HG03159 (cell line): ENCODE measurements around the gene RTF1.

ENCODE experiments used
- ATAC-seq: cut with Tn5 transposase; IDR thresholded peaks from one replicate; pipeline ENCODE4 v1.9.1; 2021; ENCODE audit warnings: mild to moderate bottlenecking, moderate library complexity; ENCODE audit not compliant: unreplicated experiment

Gene RTF1

GRCh38 chr15:41502795-41503668, 86.1 kb downstream of the RTF1 start:
- no peak for ATAC-seq

GRCh38 chr15:41503669-41504010, 86.7 kb downstream of the RTF1 start:
- no peak for ATAC-seq

DNA sequence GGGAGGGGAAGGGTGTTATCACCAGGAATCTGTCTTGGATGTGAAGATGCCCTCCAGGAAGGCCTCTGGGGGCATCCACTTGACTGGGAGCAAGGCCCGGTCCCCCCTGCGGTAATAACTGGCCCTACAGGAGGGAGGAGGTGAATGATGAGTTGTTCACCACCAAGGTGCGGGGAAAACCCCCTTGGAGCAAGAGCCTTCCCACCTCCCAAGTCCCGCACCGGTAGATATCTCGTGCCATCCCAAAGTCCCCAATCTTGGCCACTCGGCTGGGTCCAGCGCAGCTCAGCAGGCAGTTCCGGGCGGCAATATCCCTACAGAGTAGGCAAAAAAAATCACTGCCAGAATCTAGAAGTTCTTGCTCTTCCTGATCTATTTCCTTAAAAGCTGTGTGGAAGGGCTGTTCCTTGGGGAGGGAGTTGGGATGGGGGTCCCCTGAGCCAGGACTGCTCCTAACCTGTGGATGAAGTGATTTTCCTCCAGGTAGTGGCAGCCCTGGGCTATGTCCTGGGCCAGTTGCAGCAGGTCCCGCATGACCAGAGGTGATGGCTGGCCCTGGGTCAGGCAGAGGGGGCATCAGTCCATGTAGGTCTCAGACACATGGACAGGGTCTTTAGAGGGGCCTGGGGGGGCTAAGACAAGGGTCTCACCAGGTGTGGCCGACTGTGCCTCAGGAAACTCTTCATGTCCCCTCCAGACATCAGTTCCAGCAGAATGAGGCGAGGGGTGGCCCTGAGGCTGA, 88.0 kb downstream of the RTF1 start:
- no peak for ATAC-seq

DNA sequence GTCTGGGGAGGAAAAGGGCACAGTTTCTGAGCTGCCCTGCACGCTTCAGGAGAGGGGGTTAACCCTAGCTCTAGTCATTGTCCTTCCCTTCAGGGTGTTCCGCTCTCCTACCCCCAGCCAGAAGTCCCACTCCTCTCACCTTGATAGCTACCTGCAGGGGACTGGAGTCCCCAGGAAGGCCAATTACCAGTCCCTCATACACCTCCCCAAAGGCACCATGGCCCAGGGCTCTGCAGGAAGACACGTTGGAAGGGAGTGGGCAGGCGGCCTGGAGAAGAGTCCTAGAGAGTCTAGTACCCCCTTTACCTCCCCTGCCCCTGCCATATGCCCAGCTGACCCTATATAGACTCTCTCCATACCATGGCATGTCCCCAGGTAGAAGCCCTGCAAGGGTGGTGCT, 88.9 kb downstream of the RTF1 start:
- no peak for ATAC-seq

DNA sequence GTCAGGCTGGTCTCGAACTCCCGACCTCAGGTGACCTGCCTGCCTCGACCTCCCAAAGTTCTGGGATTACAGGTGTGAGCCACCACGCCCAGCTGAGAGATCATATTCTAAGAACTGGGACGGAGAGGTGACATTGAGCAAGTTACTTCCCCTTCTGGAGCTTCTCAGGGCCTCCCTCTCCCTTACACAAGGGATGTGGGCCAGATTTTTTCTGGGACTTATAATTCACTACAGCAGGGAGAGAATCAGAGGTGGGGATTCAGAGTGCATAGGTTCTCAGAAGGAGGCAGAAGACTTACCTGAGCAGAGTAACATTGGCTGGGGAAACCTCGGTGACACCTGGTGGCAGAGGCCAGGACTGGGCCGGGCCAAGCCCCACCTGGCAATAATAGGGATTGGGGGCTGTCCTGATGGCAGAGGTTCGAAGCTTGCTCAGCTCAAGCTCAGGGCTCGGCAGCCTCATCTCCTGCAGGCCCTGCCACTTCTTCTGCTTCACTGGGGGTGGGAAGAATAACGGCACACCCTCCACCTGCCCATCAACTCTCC, 90.0 kb downstream of the RTF1 start:
- no peak for ATAC-seq

DNA sequence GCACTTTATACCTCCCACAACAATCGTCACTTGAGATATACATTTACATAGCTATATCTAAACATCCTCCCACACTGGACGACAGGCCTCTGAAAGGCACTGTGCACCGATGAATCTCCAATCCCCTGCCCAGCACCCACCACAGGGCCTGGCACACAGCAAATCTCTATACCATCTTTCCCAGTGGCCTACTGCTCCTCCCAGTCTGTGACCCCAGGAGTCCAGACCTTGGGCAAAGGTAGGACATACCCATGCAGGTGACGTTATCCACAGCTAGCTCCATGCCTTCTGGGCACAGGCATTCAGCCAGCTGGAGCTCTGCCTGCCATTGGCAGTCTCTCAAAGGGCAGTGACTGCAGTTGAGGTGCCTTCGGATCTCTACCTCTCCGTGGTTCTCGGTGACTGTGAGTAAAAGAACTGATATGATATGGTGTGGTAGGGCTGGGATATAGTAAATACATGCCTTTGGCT, 91.0 kb downstream of the RTF1 start:
- ATAC-seq, result no peak

GRCh38 chr15:41510728-41511127, 93.8 kb downstream of the RTF1 start:
- no peak for ATAC-seq

GRCh38 chr15:41511331-41511898, 94.5 kb downstream of the RTF1 start:
- ATAC-seq, result no peak

- ATAC-seq, result no peak
Observed at GRCh38 chr15:41511899-41512369, 95.0 kb downstream of the RTF1 start.

- no peak for ATAC-seq
Observed at GRCh38 chr15:41512512-41512939, 95.6 kb downstream of the RTF1 start.

GRCh38 chr15:41512940-41513505, 96.1 kb downstream of the RTF1 start:
- ATAC-seq, result no peak

DNA sequence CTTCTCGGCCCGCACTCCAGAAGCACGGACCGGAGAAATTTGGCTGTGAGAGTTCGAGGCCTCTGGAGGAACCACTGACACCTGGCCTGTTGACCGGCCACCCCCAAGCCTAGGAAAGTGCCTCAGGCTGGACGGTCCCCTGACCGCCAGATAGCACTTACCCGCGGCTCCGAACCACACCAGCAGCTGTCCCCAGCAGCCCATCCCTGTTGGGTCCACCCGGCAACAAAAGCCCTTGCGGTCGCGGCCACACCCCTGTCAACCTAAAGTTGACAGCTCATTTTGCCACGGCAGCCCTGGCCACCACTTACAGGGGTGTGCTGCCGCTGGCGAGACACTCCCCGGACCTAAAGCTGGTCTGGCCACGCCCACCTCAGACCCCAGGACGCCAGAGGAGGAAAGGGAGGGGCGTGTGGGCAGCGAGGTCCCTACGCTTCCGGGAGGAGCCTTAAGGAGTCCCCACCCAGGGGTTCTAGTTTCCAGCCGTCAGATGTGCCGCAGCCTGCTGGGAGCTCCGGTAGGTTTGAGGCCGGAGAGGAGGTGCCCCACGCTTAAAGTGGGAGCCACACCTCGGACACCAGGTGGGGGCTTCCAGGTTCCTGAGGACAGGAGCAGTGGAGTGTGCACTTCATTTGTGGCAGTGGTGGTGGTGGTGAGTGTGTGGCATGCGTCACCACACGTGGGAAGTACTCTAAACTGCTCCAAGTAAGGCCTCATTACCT, 96.8 kb downstream of the RTF1 start, which contains the start of gene LTK:
LTK (minus strand) TSS at position 322 of the 722 bp plus-strand sequence; CDS start at position 204, 118 bp downstream.
- no peak for ATAC-seq

- no peak for ATAC-seq
Observed at GRCh38 chr15:41517895-41518449, 101.1 kb downstream of the RTF1 start.

- ATAC-seq, result no peak
Observed at GRCh38 chr15:41520636-41521035, 103.7 kb downstream of the RTF1 start.

- no peak for ATAC-seq
Observed at GRCh38 chr15:41521614-41522013, 104.7 kb downstream of the RTF1 start.

- no peak for ATAC-seq
Observed at GRCh38 chr15:41523097-41523496, 106.2 kb downstream of the RTF1 start.

GRCh38 chr15:41530363-41530956, 113.6 kb downstream of the RTF1 start:
- ATAC-seq, result no peak
